Measurements from ENCODE around the gene DLST.

The DLST gene

GRCh38 chr14:74917646-74918081 lies 35.9 kb downstream of the DLST start:
- H3K27ac ChIP-seq (replicated peaks): no peak overlapping the region
- H3K4me3 ChIP-seq (replicated peaks; ENCODE audit: insufficient read depth, low read length): no peak overlapping the region
- no peak for DNase-seq (ENCODE audit: low read depth in 1 of 2, low spot score in 1 of 2)
- H3K27me3 ChIP-seq (ENCODE audit: insufficient read depth, poor library complexity, severe bottlenecking): no peaks in the 10 kb centered on the region
- TF ChIP-seq CTCF (IDR thresholded peaks at IDR 0.05; ENCODE audit: insufficient read depth, low read length) (no peak), REST (IDR thresholded peaks at IDR 0.05; ENCODE audit: insufficient replicate concordance, low read depth) (no peak), POLR2AphosphoS5 (IDR thresholded peaks at IDR 0.05; ENCODE audit: low read depth) (no peak), GABPA (IDR thresholded peaks at IDR 0.05; ENCODE audit: low read depth) (no peak), SPI1 (IDR thresholded peaks at IDR 0.05; ENCODE audit: borderline replicate concordance, low read depth) (no peak)

- DNase-seq (ENCODE audit: low read depth in 1 of 2, low spot score in 1 of 2): no peak
- Histone ChIP-seq H3K4me3 (replicated peaks; ENCODE audit: insufficient read depth, low read length) (no peak overlapping the region), H3K27ac (replicated peaks) (no peak overlapping the region), H3K27me3 (ENCODE audit: insufficient read depth, poor library complexity, severe bottlenecking) (no peaks in the 10 kb centered on the region)
- no peak for TF ChIP-seq SPI1 (IDR thresholded peaks at IDR 0.05; ENCODE audit: borderline replicate concordance, low read depth)
Measured at GRCh38 chr14:74918380-74918779, 36.7 kb downstream of the DLST start.

GRCh38 chr14:74919421-74920165 lies 37.9 kb downstream of the DLST start:
- no peak for TF ChIP-seq CTCF (IDR thresholded peaks at IDR 0.05; ENCODE audit: insufficient read depth, low read length)
- TF ChIP-seq POLR2AphosphoS5 (IDR thresholded peaks at IDR 0.05; ENCODE audit: low read depth): no peak
- no peak for TF ChIP-seq GABPA (IDR thresholded peaks at IDR 0.05; ENCODE audit: low read depth)
- TF ChIP-seq SPI1 (IDR thresholded peaks at IDR 0.05; ENCODE audit: borderline replicate concordance, low read depth): no peak
- no peak for TF ChIP-seq REST (IDR thresholded peaks at IDR 0.05; ENCODE audit: insufficient replicate concordance, low read depth)
- DNase-seq (ENCODE audit: low read depth in 1 of 2, low spot score in 1 of 2): no peak

GRCh38 chr14:74920281-74920680 lies 38.6 kb downstream of the DLST start:
- TF ChIP-seq REST (IDR thresholded peaks at IDR 0.05; ENCODE audit: insufficient replicate concordance, low read depth) (no peak), SPI1 (IDR thresholded peaks at IDR 0.05; ENCODE audit: borderline replicate concordance, low read depth) (no peak), POLR2AphosphoS5 (IDR thresholded peaks at IDR 0.05; ENCODE audit: low read depth) (no peak), CTCF (IDR thresholded peaks at IDR 0.05; ENCODE audit: insufficient read depth, low read length) (no peak), GABPA (IDR thresholded peaks at IDR 0.05; ENCODE audit: low read depth) (no peak)
- H3K4me3 ChIP-seq (replicated peaks; ENCODE audit: insufficient read depth, low read length): no peak overlapping the region
- H3K27me3 ChIP-seq (ENCODE audit: insufficient read depth, poor library complexity, severe bottlenecking): no peaks in the 10 kb centered on the region
- H3K27ac ChIP-seq (replicated peaks): no peak overlapping the region
- DNase-seq (ENCODE audit: low read depth in 1 of 2, low spot score in 1 of 2): no peak

More at GRCh38 chr14:74919421-74920165, 37.9 kb downstream of the DLST start:
- Histone ChIP-seq H3K4me3 (replicated peaks; ENCODE audit: insufficient read depth, low read length) (no peak overlapping the region), H3K27me3 (ENCODE audit: insufficient read depth, poor library complexity, severe bottlenecking) (no peaks in the 10 kb centered on the region), H3K27ac (replicated peaks) (no peak overlapping the region)

Data from HL-60 (cell line).